Activated T-cell treated with anti-CD3 and anti-CD28 coated beads, Interleukin-2, amount 50 U/mL, for 72 hours (primary cell): ENCODE measurements around the gene TMEM200A. TPM values are rescaled to one million over a fixed set of nuclear protein-coding genes. Genes with fewer than 3 reads are reported as not detected.

Source experiments
- ATAC-seq, 2 donors: fragments of 150-1000 bp; cut with Tn5 transposase; replicated peaks in 1 of 2; 2 replicates each; pipeline ENCODE4 v1.10.0; 2021; ENCODE audit warnings: moderate library complexity in 2 of 2, mild to moderate bottlenecking in 1 of 2
- DNase-seq, 2 donors: peaks; one replicate each; pipeline ENCODE4 v3.0.0; 2021 to 2022; ENCODE audit warnings: mixed read lengths in 1 of 2
- H3K27ac Mint-ChIP-seq: one replicate; pipeline ENCODE4 v1.8.0; 2022; ENCODE audit warnings: mild to moderate bottlenecking, moderate library complexity, mixed read lengths
- H3K27me3 Mint-ChIP-seq: one replicate; pipeline ENCODE4 v1.8.0; 2022; ENCODE audit warnings: low read depth, mixed read lengths
- H3K36me3 Mint-ChIP-seq, 2 donors: one replicate each; pipeline ENCODE4 v1.8.0; 2022; ENCODE audit warnings: mixed read lengths in 2 of 2, mild to moderate bottlenecking in 1 of 2; ENCODE audit not compliant: insufficient read depth in 2 of 2
- H3K4me1 Mint-ChIP-seq: one replicate; pipeline ENCODE4 v1.8.0; 2022; ENCODE audit warnings: low read depth, mixed read lengths
- H3K4me3 Mint-ChIP-seq, 2 donors: one replicate each; pipeline ENCODE4 v1.8.0; 2022; ENCODE audit warnings: mild to moderate bottlenecking in 2 of 2, mixed read lengths in 2 of 2, moderate library complexity in 2 of 2
- H3K9me3 Mint-ChIP-seq, 2 donors: one replicate each; pipeline ENCODE4 v1.8.0; 2022; ENCODE audit warnings: mixed read lengths in 2 of 2
- total RNA-seq, 2 donors: library from RNA; stranded (reverse); gene quantifications; one replicate each; pipeline ENCODE4 v1.2.3, GENCODE V29; 2022

TMEM200A gene
- total RNA-seq, 2 donors from 2014 or later, result 0.53 to 0.67 TPM

DNA sequence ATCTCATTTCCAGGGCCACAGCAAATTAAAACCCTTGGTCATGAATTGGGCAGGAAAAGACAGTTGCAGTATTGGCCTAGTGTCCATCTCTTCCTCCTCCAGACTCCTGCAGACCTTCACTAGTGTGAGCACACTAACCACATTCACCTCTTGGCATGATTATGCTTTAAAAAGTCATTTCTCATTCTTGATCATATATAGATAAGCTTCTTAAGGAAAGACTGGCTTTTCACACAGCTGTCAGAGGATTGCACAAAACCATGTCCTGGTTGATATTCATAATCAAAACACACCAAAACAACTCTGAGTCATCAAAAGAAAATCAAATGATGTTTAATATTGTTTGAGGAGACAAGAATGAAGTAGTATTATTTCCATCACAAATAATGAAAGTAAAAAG, 52.1 kb downstream of the TMEM200A start:
- DNase-seq, result no peak
- no peaks in the 10 kb centered on the region for H3K9me3 Mint-ChIP-seq
- H3K36me3 Mint-ChIP-seq, result no peaks in the 10 kb centered on the region
- no peak overlapping the region for H3K4me3 Mint-ChIP-seq
- no peak for ATAC-seq
- peaks cover 4% of the 10 kb centered on the region for H3K4me1 Mint-ChIP-seq
- no peak overlapping the region for H3K27ac Mint-ChIP-seq
- no peaks in the 10 kb centered on the region for H3K27me3 Mint-ChIP-seq

DNA sequence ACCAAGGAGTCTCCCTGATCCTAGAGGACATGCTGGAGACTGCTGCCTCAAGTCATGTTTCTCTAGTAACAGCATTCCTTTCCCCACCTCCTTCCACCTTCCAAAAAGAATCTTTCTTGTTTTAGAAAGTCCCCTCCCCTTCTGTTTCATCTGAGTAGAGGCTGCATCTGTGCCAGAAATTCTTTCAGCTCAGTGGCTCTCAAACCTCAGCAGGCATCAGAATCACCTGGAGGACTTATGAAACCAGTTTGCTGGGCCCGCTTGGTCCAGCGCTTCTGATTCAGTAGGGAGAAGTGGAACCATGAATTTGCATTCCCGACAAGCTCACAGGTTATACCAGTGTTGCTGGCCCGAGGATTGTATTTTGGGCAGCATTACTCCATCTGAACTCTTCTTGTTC, 55.1 kb downstream of the TMEM200A start:
- H3K4me1 Mint-ChIP-seq, result no peaks in the 10 kb centered on the region
- no peaks in the 10 kb centered on the region for H3K27me3 Mint-ChIP-seq
- no peaks in the 10 kb centered on the region for H3K9me3 Mint-ChIP-seq
- H3K36me3 Mint-ChIP-seq, result no peaks in the 10 kb centered on the region
- DNase-seq, result no peak
- no peak overlapping the region for H3K4me3 Mint-ChIP-seq
- no peak overlapping the region for H3K27ac Mint-ChIP-seq
- no peak for ATAC-seq

DNA sequence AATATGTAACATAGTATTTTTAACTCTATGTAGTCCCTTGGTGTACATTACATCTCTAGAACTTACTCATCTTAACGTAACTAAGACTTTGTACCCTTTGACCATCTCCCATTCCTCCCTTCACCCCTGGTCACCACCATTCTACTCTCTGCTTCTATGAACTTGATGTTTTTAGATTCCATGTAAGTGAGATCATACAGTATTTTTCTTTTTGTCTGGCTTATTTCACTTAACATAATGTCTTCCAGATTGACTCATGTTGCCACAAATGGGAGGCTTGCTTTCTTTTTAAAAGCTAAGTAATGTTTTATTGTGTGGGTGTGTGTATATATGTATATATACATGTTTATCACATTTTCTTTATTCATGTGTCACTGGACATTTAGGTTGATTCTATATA, 55.8 kb downstream of the TMEM200A start:
- Mint-ChIP-seq H3K27ac (no peak overlapping the region), H3K36me3 (no peaks in the 10 kb centered on the region), H3K9me3 (no peaks in the 10 kb centered on the region), H3K4me3 (no peak overlapping the region), H3K4me1 (no peaks in the 10 kb centered on the region), H3K27me3 (no peaks in the 10 kb centered on the region)
- DNase-seq (no peak), ATAC-seq (no peak)

DNA sequence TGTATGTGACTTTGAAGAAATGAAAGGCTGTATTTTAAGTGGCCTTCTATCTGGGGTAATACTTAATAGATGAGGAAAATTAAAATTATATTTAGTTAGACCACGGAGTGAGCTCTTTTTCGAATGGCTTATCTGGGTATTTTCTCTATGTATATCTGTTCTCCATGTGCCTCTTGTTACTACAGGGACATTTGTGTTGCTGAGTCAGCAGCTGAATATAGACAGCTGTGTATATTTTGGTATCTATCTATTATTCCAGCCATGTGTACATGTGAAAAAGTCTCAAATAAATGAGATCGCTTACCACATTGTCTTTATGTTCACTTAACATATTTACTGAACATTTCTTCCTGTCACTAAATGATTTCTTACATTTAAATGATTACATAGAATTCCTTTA, 57.2 kb downstream of the TMEM200A start:
- Mint-ChIP-seq H3K4me3 (no peak overlapping the region), H3K9me3 (no peaks in the 10 kb centered on the region), H3K27me3 (no peaks in the 10 kb centered on the region), H3K4me1 (no peaks in the 10 kb centered on the region), H3K36me3 (no peaks in the 10 kb centered on the region), H3K27ac (no peak overlapping the region)
- ATAC-seq (no peak), DNase-seq (no peak)

DNA sequence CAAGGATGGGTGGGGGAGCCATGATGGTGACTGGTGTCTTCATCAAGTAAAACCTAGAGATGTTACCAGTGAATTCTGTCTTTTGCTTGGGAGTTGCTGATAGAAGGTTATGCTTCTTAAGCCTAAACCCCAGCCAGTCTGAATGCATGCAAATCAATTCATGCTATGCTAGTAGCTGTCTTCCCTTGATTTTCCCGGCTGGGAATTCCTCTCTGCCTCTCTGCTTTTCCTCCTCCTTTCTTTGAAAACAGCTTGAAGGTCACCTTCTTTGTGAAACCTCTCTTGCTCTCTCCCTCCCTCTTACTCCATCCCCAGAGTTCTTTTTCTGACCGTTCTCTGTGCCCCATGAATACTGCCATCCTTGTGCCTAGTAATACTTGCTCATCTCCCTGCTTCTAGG, 58.9 kb downstream of the TMEM200A start:
- no peaks in the 10 kb centered on the region for H3K36me3 Mint-ChIP-seq
- H3K4me1 Mint-ChIP-seq, result no peaks in the 10 kb centered on the region
- no peak for DNase-seq
- no peak for ATAC-seq
- no peaks in the 10 kb centered on the region for H3K9me3 Mint-ChIP-seq
- H3K27ac Mint-ChIP-seq, result no peak overlapping the region
- no peaks in the 10 kb centered on the region for H3K27me3 Mint-ChIP-seq
- H3K4me3 Mint-ChIP-seq, result no peak overlapping the region

DNA sequence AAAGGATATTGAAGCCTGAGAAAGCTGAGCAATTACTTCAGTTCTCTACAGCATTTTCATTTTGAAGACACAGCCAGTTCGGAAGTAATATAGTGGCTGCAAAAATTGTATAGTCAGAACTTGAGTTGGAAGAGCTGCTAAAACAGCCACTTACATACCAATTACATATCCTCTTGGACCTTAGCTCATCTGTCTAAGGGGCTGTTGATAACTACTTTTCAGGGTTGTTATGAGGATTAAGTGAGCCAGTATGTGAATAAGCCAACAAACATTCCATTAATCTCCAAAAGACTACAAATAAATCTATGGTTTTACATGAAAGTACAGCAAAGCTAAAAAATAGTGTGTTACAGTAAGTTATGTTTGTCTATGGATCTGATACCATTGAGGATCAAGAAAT, 59.7 kb downstream of the TMEM200A start:
- H3K9me3 Mint-ChIP-seq, result no peaks in the 10 kb centered on the region
- no peaks in the 10 kb centered on the region for H3K36me3 Mint-ChIP-seq
- DNase-seq, result no peak
- no peak overlapping the region for H3K4me3 Mint-ChIP-seq
- H3K4me1 Mint-ChIP-seq, result no peaks in the 10 kb centered on the region
- no peak overlapping the region for H3K27ac Mint-ChIP-seq
- ATAC-seq, result no peak
- no peaks in the 10 kb centered on the region for H3K27me3 Mint-ChIP-seq

DNA sequence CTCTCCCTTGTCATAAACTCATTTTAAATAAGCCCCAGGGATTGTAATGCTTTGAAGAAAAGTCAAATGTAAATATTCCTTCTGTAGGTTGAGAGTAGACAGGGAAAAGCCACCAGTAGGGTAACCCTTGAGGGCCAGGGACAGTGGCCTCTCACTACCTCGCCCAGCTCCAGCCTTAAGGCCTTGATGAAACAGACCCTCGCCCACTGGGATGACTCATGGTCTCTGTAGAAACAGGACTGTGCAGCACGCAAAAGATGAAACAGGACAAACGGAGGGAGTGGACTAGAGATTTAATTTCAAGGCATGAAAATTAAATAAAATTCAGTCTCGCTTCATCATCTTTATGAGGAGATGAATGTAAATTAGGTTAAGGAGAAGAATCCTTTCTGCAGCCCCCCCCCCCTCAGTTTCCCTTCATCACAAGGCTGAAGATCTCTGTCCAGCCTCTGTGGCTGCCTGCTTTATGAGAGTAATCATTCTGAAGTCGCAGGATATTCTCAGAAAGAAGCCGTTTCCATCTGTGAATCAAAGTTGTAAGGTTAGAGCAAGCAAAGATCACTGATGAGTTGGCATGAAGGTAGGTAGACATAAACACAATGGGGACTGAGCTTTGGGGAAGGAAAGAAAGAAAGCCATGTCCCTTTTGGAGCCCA, 60.4 kb downstream of the TMEM200A start:
- Mint-ChIP-seq H3K9me3 (no peaks in the 10 kb centered on the region), H3K27me3 (no peaks in the 10 kb centered on the region), H3K4me1 (no peaks in the 10 kb centered on the region), H3K27ac (no peak overlapping the region), H3K4me3 (no peak overlapping the region), H3K36me3 (no peaks in the 10 kb centered on the region)
- ATAC-seq (no peak), DNase-seq (no peak)

DNA sequence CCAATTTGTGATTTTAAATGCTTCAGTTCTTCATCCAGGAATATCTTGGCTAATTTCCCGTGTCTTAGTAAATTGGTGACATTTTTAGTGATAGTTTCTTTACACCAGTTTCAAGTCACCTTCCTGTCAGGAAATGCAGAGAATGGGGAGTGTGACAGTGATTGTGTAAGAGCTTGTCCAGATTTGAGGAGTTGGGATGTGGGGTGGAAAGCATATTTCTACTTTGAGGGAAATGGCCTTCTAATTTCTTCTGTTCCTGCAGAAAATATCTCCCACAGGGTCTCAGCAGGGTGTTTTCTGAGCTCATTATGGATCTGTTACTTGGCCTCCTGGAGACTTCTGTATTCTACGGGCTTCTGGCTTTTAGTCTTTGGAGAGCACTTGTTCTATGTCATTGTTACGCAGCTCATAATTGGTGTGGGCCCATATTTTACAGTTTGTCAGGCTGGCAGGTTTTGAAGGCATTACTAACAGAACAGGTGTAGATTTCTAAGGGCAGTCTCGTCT, 65.6 kb downstream of the TMEM200A start:
- no peak overlapping the region for H3K4me3 Mint-ChIP-seq
- DNase-seq (no peak), ATAC-seq (no peak)
- H3K27me3 Mint-ChIP-seq, result no peaks in the 10 kb centered on the region
- no peaks in the 10 kb centered on the region for H3K4me1 Mint-ChIP-seq
- H3K36me3 Mint-ChIP-seq, result no peaks in the 10 kb centered on the region
- H3K27ac Mint-ChIP-seq, result no peak overlapping the region
- H3K9me3 Mint-ChIP-seq, result no peaks in the 10 kb centered on the region

DNA sequence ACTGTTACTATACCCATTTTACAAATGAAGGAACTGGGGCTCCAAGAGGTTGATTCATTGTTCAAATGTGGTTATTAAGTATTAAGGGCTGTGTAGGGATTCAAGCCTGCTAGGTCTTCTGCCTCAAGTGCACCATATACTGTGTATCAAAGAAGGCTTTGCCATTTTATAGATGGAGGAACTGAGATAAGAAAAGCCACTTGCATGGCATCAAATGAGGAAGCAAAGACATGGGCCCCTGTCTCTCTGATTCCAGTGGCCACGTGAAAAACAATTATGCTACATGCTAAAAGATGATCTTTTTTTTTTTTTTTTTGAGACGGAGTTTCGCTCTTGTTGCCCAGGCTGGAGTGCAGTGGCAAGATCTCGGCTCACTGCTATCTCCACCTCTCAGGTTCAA, 67.0 kb downstream of the TMEM200A start:
- Mint-ChIP-seq H3K36me3 (no peaks in the 10 kb centered on the region), H3K9me3 (no peaks in the 10 kb centered on the region), H3K4me1 (no peaks in the 10 kb centered on the region), H3K27me3 (no peaks in the 10 kb centered on the region), H3K4me3 (no peak overlapping the region), H3K27ac (no peak overlapping the region)
- no peak for ATAC-seq
- no peak for DNase-seq

DNA sequence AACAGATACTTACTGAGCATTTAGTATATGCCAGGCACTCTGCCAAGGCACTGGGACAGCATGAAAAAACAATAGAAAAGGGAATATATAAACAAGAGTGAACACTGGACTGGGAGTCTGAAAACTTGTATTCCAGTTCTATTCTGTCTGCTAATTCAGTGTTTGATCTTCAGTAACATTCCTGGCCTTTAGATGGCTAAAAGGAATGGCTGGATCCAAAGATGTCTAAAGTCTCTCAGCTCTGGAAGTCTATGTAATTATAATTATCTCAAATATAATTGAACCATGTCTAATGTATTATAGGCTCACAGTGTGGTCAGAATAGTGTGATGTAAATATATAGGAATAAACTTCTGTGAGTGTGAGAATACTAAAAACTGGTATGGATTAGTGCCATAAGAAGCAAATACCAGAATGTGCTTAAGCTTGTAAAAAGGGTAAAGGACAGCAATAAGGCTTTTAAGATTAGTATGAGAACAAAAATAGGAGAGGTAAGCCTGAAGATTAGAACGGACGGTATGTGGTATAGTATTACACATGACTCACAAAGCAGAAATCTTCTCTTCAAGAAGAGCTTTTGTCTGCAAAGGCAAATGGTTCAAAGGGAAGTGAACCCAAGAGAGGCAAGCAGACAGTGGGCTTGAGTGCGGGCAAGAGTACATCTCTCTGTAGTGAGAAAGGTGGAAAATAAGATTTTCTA, 68.5 kb downstream of the TMEM200A start:
- H3K9me3 Mint-ChIP-seq, result no peaks in the 10 kb centered on the region
- H3K4me3 Mint-ChIP-seq, result no peak overlapping the region
- no peak overlapping the region for H3K27ac Mint-ChIP-seq
- no peak for DNase-seq
- ATAC-seq, result no peak
- no peaks in the 10 kb centered on the region for H3K36me3 Mint-ChIP-seq
- H3K27me3 Mint-ChIP-seq, result no peaks in the 10 kb centered on the region
- no peaks in the 10 kb centered on the region for H3K4me1 Mint-ChIP-seq

DNA sequence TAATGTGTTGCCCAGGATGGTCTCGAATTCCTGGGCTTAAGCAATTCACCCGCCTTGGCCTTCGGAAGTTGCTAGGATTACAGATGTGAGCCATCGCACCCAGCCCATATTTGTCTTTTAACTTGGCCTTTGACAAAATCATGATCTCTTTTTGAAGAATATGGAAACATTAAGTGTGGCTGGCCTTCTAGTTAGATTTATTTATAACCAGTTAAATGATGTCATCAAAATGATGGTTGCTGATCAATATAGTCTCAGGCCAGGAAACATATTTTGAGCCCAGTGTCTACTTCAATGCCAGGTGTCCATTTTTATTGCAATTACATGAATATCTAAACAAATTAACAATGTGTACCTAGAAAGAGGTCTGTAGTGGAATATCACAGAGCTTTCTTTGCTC, 69.4 kb downstream of the TMEM200A start:
- ATAC-seq, result no peak
- Mint-ChIP-seq H3K9me3 (peaks cover 0 to 1% of the 10 kb centered on the region in 2 donors), H3K27me3 (no peaks in the 10 kb centered on the region), H3K36me3 (no peaks in the 10 kb centered on the region), H3K4me3 (no peak overlapping the region), H3K4me1 (no peaks in the 10 kb centered on the region), H3K27ac (no peak overlapping the region)
- DNase-seq, result no peak

DNA sequence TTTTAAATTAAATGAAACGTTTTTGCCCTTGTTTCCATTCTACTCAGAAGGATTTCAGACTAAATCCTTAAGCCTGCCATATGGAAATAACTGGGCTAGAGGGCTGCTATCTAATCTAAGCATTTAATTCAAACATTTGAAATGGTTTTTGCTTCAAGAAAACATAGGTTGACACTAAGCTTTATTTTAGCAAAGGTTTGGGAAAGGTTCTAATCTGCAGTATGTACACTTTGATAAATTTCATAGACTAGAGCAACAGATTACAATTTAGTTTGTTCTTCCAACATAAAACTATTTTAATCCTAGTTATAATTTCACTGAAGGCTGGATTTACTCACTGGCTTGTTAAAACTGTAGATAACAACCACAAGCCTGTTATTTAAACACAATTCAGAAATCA, 72.1 kb downstream of the TMEM200A start:
- no peak overlapping the region for H3K4me3 Mint-ChIP-seq
- DNase-seq (no peak), ATAC-seq (no peak)
- no peak overlapping the region for H3K27ac Mint-ChIP-seq
- no peaks in the 10 kb centered on the region for H3K36me3 Mint-ChIP-seq
- H3K27me3 Mint-ChIP-seq, result no peaks in the 10 kb centered on the region
- H3K4me1 Mint-ChIP-seq, result no peaks in the 10 kb centered on the region
- peaks cover 0 to 1% of the 10 kb centered on the region in 2 donors for H3K9me3 Mint-ChIP-seq

DNA sequence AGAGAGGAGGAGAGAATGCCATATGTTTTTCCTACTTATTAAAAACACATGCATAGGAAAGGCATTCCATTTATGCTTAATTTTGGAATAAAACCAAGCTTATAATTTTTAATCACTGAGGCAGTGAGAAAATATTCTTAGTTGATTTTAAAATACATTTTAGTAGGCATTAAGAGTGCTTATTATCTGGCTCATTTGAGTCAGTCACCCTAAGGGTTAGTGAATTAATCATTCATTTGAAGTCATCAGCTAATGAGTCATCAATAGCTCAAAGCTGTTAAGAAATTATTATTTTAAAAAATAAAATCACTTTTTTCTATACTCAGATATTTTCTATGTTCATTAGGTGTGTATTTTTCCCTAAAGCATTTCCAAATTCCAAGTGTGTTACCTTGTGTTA, 81.6 kb downstream of the TMEM200A start:
- Mint-ChIP-seq H3K9me3 (peaks cover 1 to 2% of the 10 kb centered on the region in 2 donors), H3K4me3 (no peak overlapping the region), H3K27ac (no peak overlapping the region), H3K27me3 (no peaks in the 10 kb centered on the region), H3K4me1 (no peaks in the 10 kb centered on the region), H3K36me3 (no peaks in the 10 kb centered on the region)
- ATAC-seq (no peak), DNase-seq (no peak)

DNA sequence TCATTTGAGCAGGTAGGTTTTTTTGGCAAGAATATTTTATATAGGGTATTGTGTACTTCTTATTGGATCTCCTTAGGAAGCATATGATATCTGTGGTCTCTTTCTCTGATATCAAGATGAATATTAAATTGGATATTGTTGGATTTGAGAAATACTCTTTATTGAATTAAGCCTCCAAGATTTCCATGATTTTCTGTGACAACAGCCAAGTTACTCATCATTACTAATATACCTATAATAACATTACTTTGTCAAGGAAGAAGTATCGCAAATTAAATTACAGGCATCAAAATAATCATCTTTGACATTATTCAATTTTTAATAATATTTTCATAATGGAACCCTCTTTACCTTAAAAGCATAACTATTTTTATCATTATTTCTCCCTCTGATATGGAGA, 86.5 kb downstream of the TMEM200A start:
- Mint-ChIP-seq H3K27me3 (no peaks in the 10 kb centered on the region), H3K27ac (no peak overlapping the region), H3K4me1 (no peaks in the 10 kb centered on the region), H3K9me3 (peaks cover 0 to 2% of the 10 kb centered on the region in 2 donors), H3K4me3 (no peak overlapping the region), H3K36me3 (no peaks in the 10 kb centered on the region)
- no peak for DNase-seq
- ATAC-seq, result no peak
